Measurements from ENCODE around the gene SMOC2.
"Not testable (repeated sequence)": the region's sequence is repeated elsewhere in the genome, so short reads cannot be mapped to it uniquely, and the experiment has no call there.

Gene SMOC2

DNA sequence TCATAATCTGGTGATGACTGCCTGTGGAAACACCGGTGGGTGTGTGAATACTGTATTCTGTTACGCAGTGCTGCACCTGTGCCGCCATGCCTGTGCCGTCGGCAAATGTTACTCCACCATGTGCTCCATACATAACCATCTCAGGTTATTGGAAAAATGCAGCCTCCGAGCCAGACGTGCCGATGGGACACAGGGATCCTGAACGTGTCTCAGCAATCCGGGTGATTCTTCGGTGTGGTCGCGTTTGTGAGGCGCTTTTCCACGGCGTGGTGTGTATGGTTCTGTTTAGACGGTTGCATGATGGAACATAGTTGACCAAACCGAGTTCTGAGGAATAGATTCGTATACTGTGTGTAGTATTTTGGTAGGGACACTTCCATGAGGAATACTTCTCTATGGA lies 130.3 kb downstream of the SMOC2 start:
- no peaks in the 10 kb centered on the region for H3K9me3 ChIP-seq (ENCODE audit: low read length)
- no peaks in the 10 kb centered on the region for H3K27me3 ChIP-seq (ENCODE audit: control insufficient read depth in 1 of 2, insufficient read depth in 2 of 2, low read length in 2 of 2)
- H3K9ac ChIP-seq (ENCODE audit: low read length) = no peak overlapping the region
- no peaks in the 10 kb centered on the region for H3K36me3 ChIP-seq (ENCODE audit: insufficient read depth, low read length)
- H3K4me1 ChIP-seq (ENCODE audit: insufficient read depth, low read length) = peaks cover 28% of the 10 kb centered on the region
- no peak overlapping the region for H3K4me3 ChIP-seq (ENCODE audit: low read depth in 1 of 2, low read length in 2 of 2)
- no peak overlapping the region for H3K27ac ChIP-seq (ENCODE audit: low read depth, low read length)

DNA sequence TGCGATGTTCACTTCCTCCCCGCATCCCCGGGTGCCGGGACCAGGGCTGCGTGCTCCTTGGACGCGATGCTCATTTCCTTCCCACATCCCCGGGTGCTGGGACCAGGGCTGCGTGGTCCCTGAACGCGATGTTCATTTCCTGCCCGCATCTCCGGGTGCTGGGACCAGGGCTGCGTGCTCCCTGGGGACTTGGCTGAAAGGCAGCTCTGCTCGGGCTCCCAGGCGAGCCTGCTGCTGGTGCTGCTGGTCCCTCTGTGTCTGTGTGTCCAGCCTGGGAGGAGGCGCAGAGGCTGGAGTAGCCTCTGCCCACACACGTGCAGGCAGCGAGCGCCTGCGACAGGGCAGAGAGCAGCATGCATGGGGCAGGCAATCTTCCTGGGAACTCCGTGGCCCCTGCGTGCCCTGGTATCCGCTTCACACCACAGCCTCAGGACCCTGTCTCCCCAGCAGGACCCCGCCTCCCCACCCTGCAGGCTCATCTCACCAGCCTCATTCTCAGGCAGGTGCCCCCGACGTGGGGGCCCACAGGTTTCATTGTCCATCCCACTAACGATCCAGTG lies 132.4 kb downstream of the SMOC2 start:
- not testable (repeated sequence) for H3K9ac ChIP-seq (ENCODE audit: low read length); H3K36me3 ChIP-seq (ENCODE audit: insufficient read depth, low read length); H3K27me3 ChIP-seq (ENCODE audit: control insufficient read depth in 1 of 2, insufficient read depth in 2 of 2, low read length in 2 of 2); H3K9me3 ChIP-seq (ENCODE audit: low read length); H3K4me3 ChIP-seq (ENCODE audit: low read depth in 1 of 2, low read length in 2 of 2)
- H3K27ac ChIP-seq (ENCODE audit: low read depth, low read length) = peak overlapping the region; percentile 50
- H3K4me1 ChIP-seq (ENCODE audit: insufficient read depth, low read length) = peaks cover 21% of the 10 kb centered on the region

DNA sequence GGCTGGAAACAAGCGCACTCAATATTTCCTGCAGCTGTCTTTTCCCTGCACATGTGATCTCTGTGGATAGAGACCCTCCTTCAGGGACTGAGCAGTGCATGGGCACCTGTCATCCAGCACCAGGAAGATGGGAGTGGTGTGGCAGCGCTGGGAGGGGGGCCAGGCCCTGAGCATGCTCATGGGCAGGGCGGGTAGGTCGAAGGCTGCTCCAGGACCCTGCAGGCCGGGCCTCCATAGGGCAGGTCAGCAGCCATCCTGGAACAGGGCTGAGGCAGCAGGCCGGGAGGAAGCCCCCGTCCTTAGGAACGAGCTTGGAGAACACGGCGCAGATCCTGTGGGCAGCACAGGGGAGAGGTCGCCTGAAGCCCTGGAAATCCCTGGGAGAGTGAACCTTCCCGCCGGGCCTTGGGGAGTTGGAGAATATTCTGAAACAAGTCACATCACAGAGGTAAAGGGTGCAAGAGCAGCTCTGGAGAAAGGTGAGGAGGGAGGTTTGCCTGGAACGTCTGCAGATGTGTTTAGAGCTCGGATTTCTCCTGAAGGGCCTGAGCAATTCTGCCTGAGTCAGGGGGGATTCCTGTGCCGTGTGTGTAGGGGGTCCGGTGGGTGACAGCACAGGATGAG lies 133.2 kb downstream of the SMOC2 start:
- Histone ChIP-seq H3K36me3 (ENCODE audit: insufficient read depth, low read length) (no peaks in the 10 kb centered on the region), H3K27me3 (ENCODE audit: control insufficient read depth in 1 of 2, insufficient read depth in 2 of 2, low read length in 2 of 2) (no peaks in the 10 kb centered on the region), H3K9ac (ENCODE audit: low read length) (no peak overlapping the region), H3K27ac (ENCODE audit: low read depth, low read length) (peak overlapping the region; percentile 50), H3K4me3 (ENCODE audit: low read depth in 1 of 2, low read length in 2 of 2) (peak overlapping the region in 1 of 2 donors; percentile 41), H3K4me1 (ENCODE audit: insufficient read depth, low read length) (peaks cover 27% of the 10 kb centered on the region), H3K9me3 (ENCODE audit: low read length) (no peaks in the 10 kb centered on the region)

DNA sequence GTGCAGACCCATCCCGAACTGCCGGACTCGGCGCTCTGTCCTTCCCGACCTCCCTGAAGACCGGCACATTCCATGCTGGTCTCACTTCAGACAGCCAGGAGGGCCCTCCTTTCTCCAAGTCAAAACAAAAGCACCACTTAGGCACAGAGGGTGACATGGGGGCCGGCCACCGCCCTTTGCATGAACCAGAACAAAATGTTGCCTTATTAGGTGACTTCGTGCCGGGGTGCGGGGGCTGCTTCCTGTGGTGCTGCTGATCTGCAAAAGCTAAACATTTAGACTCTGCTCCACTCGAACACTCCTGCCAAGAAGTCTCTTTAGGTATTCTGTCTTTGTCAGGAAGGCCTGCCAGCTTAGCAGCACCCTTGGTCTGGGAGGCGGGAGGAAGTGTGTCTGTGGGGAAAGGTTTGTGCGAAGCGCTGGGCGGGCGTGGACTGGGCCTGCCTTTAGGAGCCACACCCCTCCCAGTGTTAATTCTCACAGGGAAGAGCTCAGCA lies 133.8 kb downstream of the SMOC2 start:
- Histone ChIP-seq H3K4me3 (ENCODE audit: low read depth in 1 of 2, low read length in 2 of 2) (peak overlapping the region in 1 of 2 donors; percentile 41), H3K9ac (ENCODE audit: low read length) (peak overlapping the region; percentile 27), H3K36me3 (ENCODE audit: insufficient read depth, low read length) (no peaks in the 10 kb centered on the region), H3K27me3 (ENCODE audit: control insufficient read depth in 1 of 2, insufficient read depth in 2 of 2, low read length in 2 of 2) (no peaks in the 10 kb centered on the region), H3K4me1 (ENCODE audit: insufficient read depth, low read length) (peaks cover 33% of the 10 kb centered on the region), H3K27ac (ENCODE audit: low read depth, low read length) (peak overlapping the region; percentile 50), H3K9me3 (ENCODE audit: low read length) (no peaks in the 10 kb centered on the region)

DNA sequence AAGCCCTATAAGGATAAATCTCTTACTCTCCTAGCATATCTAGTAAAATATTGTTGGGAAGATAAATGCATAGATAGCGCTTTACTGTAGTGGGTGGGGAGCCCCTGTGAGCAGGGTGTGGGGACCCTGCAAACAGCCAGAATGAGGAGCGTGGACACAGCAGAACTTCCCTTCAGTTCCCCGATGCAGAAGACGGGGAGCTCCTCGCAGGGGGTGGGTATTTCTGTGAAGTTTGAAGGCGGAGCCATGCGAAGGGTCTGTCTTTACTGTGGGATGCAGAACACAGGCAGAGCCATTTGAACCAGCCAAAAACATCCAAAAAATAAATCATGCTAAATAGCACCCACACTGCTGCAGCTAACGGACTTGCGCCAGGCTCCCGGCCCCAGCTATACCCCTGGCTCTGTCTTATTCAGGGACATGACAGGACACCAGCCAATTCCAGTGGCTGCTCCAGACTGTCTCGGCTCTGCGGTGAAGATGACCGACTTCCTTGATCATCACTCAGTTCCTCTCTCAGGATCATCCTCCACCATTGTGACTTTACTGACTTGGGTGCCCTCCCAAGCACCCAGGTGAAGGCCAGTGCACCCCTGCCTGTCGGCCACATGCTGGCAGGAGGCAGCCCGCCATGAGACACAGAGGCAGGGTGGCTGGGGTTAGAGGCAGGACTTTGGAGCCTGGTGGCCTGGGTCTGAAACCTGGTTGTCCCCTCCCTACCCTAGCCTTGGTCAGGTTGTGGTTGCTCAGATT lies 134.5 kb downstream of the SMOC2 start:
- H3K27me3 ChIP-seq (ENCODE audit: control insufficient read depth in 1 of 2, insufficient read depth in 2 of 2, low read length in 2 of 2) = no peaks in the 10 kb centered on the region
- peak overlapping the region in 1 of 2 donors; percentile 41 for H3K4me3 ChIP-seq (ENCODE audit: low read depth in 1 of 2, low read length in 2 of 2)
- no peaks in the 10 kb centered on the region for H3K36me3 ChIP-seq (ENCODE audit: insufficient read depth, low read length)
- H3K9me3 ChIP-seq (ENCODE audit: low read length) = no peaks in the 10 kb centered on the region
- H3K27ac ChIP-seq (ENCODE audit: low read depth, low read length) = peak overlapping the region; percentile 39
- peaks cover 35% of the 10 kb centered on the region for H3K4me1 ChIP-seq (ENCODE audit: insufficient read depth, low read length)
- H3K9ac ChIP-seq (ENCODE audit: low read length) = peak overlapping the region; percentile 27

DNA sequence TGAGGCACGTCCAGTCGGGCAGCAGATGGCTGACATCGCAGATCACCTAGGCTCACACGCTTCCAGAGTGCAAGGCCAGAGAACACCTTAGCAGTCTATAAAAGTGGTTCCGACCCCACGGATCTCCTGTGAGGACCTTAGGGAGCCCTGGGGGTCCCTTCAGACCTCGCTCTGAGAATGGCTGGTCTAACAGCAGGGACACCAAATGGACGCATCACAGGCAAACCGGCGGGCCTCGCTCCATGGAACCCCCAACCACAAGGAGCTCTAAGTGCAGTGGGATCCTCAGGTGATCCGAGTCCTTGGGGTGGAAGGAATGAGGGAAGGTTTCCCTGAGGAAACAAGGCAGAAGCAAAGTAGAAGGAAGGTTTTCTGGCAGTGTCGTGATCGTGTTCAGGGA lies 135.4 kb downstream of the SMOC2 start:
- H3K4me3 ChIP-seq (ENCODE audit: low read depth in 1 of 2, low read length in 2 of 2) = no peak overlapping the region
- no peak overlapping the region for H3K27ac ChIP-seq (ENCODE audit: low read depth, low read length)
- no peaks in the 10 kb centered on the region for H3K27me3 ChIP-seq (ENCODE audit: control insufficient read depth in 1 of 2, insufficient read depth in 2 of 2, low read length in 2 of 2)
- no peaks in the 10 kb centered on the region for H3K36me3 ChIP-seq (ENCODE audit: insufficient read depth, low read length)
- no peaks in the 10 kb centered on the region for H3K9me3 ChIP-seq (ENCODE audit: low read length)
- peaks cover 35% of the 10 kb centered on the region for H3K4me1 ChIP-seq (ENCODE audit: insufficient read depth, low read length)
- no peak overlapping the region for H3K9ac ChIP-seq (ENCODE audit: low read length)

DNA sequence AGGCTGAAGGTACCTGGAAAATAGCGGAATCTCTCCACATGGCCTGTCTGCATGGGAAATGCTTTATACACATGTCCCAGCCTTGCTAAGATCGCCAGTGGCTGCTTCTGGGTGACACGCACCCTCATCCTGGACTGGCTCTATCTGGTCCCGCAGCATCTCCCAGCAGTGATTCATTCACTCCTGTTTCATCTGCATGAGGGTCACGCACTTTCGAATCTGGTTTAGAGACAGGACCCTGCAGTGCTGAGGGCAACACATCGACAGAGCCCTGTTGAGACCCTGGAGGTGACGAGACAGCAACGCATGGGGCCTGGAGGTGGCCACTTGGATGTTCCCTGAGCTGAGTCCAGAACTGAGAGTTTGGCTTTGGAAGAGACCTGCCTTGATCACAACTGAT lies 136.5 kb downstream of the SMOC2 start:
- Histone ChIP-seq H3K4me1 (ENCODE audit: insufficient read depth, low read length) (peaks cover 35% of the 10 kb centered on the region), H3K9ac (ENCODE audit: low read length) (no peak overlapping the region), H3K27me3 (ENCODE audit: control insufficient read depth in 1 of 2, insufficient read depth in 2 of 2, low read length in 2 of 2) (no peaks in the 10 kb centered on the region), H3K9me3 (ENCODE audit: low read length) (no peaks in the 10 kb centered on the region), H3K36me3 (ENCODE audit: insufficient read depth, low read length) (no peaks in the 10 kb centered on the region), H3K27ac (ENCODE audit: low read depth, low read length) (no peak overlapping the region), H3K4me3 (ENCODE audit: low read depth in 1 of 2, low read length in 2 of 2) (no peak overlapping the region)

DNA sequence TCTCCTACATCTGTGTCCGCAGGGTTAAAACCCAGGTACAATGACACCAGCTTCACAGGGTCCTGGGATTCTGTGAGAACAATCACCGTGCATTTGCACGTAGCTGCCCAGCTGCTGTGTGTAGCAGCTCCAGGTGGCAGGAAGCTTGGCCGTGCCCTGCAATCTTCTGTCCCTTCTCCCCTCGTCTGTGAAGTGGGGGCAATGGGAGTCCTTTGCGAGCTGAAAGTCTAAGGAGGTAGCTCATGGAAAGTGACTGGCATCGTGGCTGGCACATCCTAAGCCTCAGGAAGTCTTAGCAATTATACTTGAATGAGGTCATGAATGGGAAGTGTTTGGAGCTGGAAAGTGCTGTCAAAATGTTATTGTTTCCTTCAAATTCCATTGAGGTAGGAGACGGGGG lies 137.1 kb downstream of the SMOC2 start:
- no peaks in the 10 kb centered on the region for H3K36me3 ChIP-seq (ENCODE audit: insufficient read depth, low read length)
- H3K9me3 ChIP-seq (ENCODE audit: low read length) = no peaks in the 10 kb centered on the region
- no peak overlapping the region for H3K27ac ChIP-seq (ENCODE audit: low read depth, low read length)

DNA sequence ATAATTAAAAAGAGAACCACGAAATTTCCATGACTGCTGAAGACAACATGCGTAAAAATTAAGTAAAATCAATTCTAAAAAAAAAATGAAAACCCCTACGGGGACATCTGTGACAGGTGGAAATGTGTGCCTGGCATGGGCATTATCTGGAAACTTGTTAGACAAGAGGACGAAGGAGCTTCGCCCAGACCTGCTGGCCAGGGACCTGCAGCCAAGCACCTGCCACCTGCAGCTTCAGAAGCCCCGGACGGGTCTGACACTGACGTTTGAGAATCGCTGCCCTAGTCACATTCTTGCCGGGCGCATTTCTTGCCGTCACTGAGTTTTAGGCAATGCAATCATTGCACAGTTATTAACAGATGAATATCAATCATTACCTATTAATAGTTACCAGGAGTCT lies 140.3 kb downstream of the SMOC2 start:
- no peak overlapping the region for H3K9ac ChIP-seq (ENCODE audit: low read length)
- no peak overlapping the region for H3K4me3 ChIP-seq (ENCODE audit: low read depth in 1 of 2, low read length in 2 of 2)
- H3K27me3 ChIP-seq (ENCODE audit: control insufficient read depth in 1 of 2, insufficient read depth in 2 of 2, low read length in 2 of 2) = no peaks in the 10 kb centered on the region
- no peak overlapping the region for H3K27ac ChIP-seq (ENCODE audit: low read depth, low read length)
- H3K36me3 ChIP-seq (ENCODE audit: insufficient read depth, low read length) = no peaks in the 10 kb centered on the region
- H3K4me1 ChIP-seq (ENCODE audit: insufficient read depth, low read length) = peaks cover 33% of the 10 kb centered on the region
- no peaks in the 10 kb centered on the region for H3K9me3 ChIP-seq (ENCODE audit: low read length)

More for the DNA sequence above, 137.1 kb downstream of the SMOC2 start:
- H3K9ac ChIP-seq (ENCODE audit: low read length) = no peak overlapping the region
- peaks cover 35% of the 10 kb centered on the region for H3K4me1 ChIP-seq (ENCODE audit: insufficient read depth, low read length)
- no peak overlapping the region for H3K4me3 ChIP-seq (ENCODE audit: low read depth in 1 of 2, low read length in 2 of 2)
- H3K27me3 ChIP-seq (ENCODE audit: control insufficient read depth in 1 of 2, insufficient read depth in 2 of 2, low read length in 2 of 2) = no peaks in the 10 kb centered on the region

DNA sequence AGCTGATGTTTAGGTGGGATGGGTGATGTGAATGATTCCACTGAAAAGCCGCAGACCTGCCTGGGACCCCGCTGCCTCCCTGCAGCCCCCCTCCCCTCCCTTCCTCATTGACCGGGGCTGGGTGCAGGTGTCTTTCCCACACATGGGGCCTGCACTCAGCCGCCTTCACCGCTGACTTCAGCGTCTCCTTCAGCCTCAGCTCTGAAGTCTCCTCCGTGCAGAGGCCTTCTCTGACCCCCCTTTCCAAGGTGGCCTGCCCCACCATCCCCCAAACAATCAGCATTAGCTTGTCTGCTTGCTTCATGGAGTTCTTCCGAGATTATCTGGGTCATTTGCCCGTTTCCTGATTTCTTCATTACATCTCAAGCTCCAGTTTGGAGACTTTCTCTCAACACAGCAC lies 140.7 kb downstream of the SMOC2 start:
- H3K9me3 ChIP-seq (ENCODE audit: low read length) = no peaks in the 10 kb centered on the region
- H3K4me1 ChIP-seq (ENCODE audit: insufficient read depth, low read length) = peaks cover 33% of the 10 kb centered on the region
- H3K27ac ChIP-seq (ENCODE audit: low read depth, low read length) = no peak overlapping the region

DNA sequence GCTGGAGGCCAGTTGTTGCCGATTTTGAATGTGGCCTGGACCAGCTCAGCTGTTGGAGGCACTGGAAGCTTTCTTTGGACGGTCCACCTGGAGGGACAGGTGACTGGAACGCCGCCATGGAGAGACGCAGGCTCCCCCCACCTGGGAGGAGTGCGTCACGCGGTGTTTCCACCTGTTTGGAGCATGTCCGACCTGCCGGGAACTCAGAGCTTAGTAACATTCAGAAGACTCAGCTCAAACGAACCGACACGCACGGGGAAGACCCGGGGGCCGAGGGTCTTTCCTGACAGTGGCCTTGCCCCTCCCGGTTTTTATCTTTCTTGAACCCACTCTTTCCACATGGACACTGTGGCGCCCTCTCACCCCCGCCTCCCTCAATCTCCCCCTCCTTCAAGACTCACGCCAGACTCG lies 141.6 kb downstream of the SMOC2 start:
- Histone ChIP-seq H3K4me1 (ENCODE audit: insufficient read depth, low read length) (peaks cover 33% of the 10 kb centered on the region), H3K27ac (ENCODE audit: low read depth, low read length) (no peak overlapping the region), H3K27me3 (ENCODE audit: control insufficient read depth in 1 of 2, insufficient read depth in 2 of 2, low read length in 2 of 2) (no peaks in the 10 kb centered on the region)

More for the DNA sequence above, 140.7 kb downstream of the SMOC2 start:
- Histone ChIP-seq H3K27me3 (ENCODE audit: control insufficient read depth in 1 of 2, insufficient read depth in 2 of 2, low read length in 2 of 2) (no peaks in the 10 kb centered on the region), H3K36me3 (ENCODE audit: insufficient read depth, low read length) (no peaks in the 10 kb centered on the region), H3K4me3 (ENCODE audit: low read depth in 1 of 2, low read length in 2 of 2) (no peak overlapping the region), H3K9ac (ENCODE audit: low read length) (no peak overlapping the region)

More for the DNA sequence above, 141.6 kb downstream of the SMOC2 start:
- Histone ChIP-seq H3K9ac (ENCODE audit: low read length) (no peak overlapping the region), H3K36me3 (ENCODE audit: insufficient read depth, low read length) (no peaks in the 10 kb centered on the region), H3K4me3 (ENCODE audit: low read depth in 1 of 2, low read length in 2 of 2) (no peak overlapping the region), H3K9me3 (ENCODE audit: low read length) (no peaks in the 10 kb centered on the region)
